ENCODE results near the gene CEL.
"Not testable (repeated sequence)": the region's sequence is repeated elsewhere in the genome, so short reads cannot be mapped to it uniquely, and the experiment has no call there.

The CEL gene

DNA sequence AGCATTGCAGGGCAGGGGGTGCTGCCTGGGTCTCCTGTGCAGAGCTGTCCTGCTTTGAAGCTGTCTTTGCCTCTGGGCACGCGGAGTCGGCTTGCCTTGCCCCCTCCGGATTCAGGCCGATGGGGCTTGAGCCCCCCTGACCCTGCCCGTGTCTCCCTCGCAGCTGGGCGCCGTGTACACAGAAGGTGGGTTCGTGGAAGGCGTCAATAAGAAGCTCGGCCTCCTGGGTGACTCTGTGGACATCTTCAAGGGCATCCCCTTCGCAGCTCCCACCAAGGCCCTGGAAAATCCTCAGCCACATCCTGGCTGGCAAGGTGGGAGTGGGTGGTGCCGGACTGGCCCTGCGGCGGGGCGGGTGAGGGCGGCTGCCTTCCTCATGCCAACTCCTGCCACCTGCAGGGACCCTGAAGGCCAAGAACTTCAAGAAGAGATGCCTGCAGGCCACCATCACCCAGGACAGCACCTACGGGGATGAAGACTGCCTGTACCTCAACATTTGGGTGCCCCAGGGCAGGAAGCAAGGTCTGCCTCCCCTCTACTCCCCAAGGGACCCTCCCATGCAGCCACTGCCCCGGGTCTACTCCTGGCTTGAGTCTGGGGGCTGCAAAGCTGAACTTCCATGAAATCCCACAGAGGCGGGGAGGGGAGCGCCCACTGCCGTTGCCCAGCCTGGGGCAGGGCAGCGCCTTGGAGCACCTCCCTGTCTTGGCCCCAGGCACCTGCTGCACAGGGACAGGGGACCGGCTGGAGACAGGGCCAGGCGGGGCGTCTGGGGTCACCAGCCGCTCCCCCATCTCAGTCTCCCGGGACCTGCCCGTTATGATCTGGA, 2.7 kb downstream of the CEL start:
- no peak for DNase-seq (ENCODE audit: low read depth in 2 of 2)

GRCh38 chr9:133065070-133065388, 3.2 kb downstream of the CEL start:
- no peak for DNase-seq (ENCODE audit: low read depth in 2 of 2)

DNA sequence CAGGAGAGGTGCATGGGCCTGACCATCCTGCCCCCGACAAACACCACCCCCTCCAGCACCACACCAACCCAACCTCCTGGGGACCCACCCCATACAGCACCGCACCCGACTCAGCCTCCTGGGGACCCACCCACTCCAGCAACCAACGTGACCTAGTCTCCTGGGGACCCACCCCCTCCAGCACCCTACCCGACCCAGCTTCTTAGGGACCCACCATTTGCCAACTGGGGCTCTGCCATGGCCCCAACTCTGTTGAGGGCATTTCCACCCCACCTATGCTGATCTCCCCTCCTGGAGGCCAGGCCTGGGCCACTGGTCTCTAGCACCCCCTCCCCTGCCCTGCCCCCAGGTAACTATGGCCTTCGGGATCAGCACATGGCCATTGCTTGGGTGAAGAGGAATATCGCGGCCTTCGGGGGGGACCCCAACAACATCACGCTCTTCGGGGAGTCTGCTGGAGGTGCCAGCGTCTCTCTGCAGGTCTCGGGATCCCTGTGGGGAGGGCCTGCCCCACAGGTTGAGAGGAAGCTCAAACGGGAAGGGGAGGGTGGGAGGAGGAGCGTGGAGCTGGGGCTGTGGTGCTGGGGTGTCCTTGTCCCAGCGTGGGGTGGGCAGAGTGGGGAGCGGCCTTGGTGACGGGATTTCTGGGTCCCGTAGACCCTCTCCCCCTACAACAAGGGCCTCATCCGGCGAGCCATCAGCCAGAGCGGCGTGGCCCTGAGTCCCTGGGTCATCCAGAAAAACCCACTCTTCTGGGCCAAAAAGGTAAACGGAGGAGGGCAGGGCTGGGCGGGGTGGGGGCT, 4.6 kb downstream of the CEL start:
- DNase-seq (ENCODE audit: low read depth in 2 of 2): no peak

GRCh38 chr9:133067006-133067405, 5.2 kb downstream of the CEL start:
- no peak for DNase-seq (ENCODE audit: low read depth in 2 of 2)

DNA sequence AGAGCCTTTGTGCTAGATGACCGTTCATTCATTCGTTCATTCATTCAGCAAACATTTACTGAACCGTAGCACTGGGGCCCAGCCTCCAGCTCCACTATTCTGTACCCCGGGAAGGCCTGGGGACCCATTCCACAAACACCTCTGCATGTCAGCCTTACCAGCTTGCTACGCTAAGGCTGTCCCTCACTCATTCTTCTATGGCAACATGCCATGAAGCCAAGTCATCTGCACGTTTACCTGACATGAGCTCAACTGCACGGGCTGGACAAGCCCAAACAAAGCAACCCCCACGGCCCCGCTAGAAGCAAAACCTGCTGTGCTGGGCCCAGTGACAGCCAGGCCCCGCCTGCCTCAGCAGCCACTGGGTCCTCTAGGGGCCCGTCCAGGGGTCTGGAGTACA, 6.0 kb downstream of the CEL start:
- DNase-seq (ENCODE audit: low read depth in 2 of 2): no peak

- not testable (repeated sequence) for DNase-seq (ENCODE audit: low read depth in 2 of 2)
Observed at GRCh38 chr9:133068431-133068830, 6.7 kb downstream of the CEL start.

GRCh38 chr9:133070500-133070961, 8.8 kb downstream of the CEL start:
- not testable (repeated sequence) for DNase-seq (ENCODE audit: low read depth in 2 of 2)

DNA sequence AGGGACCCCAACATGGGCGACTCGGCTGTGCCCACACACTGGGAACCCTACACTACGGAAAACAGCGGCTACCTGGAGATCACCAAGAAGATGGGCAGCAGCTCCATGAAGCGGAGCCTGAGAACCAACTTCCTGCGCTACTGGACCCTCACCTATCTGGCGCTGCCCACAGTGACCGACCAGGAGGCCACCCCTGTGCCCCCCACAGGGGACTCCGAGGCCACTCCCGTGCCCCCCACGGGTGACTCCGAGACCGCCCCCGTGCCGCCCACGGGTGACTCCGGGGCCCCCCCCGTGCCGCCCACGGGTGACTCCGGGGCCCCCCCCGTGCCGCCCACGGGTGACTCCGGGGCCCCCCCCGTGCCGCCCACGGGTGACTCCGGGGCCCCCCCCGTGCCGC, 9.2 kb downstream of the CEL start:
- DNase-seq (ENCODE audit: low read depth in 2 of 2): not testable (repeated sequence)

- no peak for DNase-seq (ENCODE audit: low read depth in 2 of 2)
Observed at GRCh38 chr9:133071484-133072150, 9.8 kb downstream of the CEL start.

GRCh38 chr9:133072210-133072609, 10.4 kb downstream of the CEL start:
- not testable (repeated sequence) for DNase-seq (ENCODE audit: low read depth in 2 of 2)

DNA sequence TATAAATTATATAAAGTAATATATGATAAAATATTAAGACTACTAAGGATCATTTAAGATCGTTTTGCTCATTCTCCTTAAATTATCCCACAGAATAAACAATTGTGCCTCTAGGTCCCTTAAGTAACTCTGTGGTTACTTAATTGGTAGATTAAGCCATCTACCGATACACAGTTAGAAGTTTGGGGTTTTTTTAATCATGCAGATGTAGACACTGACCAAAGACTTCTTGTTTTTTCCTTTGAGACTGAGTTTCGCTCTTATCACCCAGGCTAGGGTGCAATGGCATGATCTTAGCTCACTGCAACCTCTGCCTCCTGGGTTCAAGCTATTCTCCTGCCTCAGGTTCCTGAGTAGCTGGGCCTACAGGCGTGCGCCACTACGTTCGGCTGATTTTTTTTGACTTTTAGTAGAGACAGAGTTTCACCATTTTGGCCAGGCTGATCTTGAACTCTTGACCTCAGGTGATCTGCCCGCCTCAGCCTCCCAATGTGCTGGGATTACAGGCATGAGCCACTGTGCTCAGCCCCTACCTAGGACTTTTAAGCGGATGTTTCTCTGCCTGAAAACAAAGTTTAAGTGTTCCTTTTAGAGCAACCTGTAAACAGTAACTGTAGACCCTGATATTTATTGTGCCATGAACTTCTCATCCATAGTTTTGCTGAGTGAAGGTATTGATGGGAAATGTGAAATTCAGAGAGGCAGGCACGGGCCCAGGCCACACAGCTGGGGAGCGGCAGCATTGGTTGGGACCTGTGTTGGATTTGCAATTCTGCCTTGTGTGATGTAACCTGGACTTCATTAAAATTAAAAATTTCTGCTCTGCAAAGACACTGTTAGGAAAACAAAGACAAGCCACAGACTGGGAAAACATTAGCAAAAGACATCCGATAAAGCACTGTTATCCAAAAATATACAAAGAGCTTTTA, 11.6 kb downstream of the CEL start:
- DNase-seq (ENCODE audit: low read depth in 2 of 2): no peak

- no peak for DNase-seq (ENCODE audit: low read depth in 2 of 2)
Observed at GRCh38 chr9:133074111-133074651, 12.4 kb downstream of the CEL start.

GRCh38 chr9:133075925-133076630, 14.3 kb downstream of the CEL start:
- no peak for DNase-seq (ENCODE audit: low read depth in 2 of 2)

DNA sequence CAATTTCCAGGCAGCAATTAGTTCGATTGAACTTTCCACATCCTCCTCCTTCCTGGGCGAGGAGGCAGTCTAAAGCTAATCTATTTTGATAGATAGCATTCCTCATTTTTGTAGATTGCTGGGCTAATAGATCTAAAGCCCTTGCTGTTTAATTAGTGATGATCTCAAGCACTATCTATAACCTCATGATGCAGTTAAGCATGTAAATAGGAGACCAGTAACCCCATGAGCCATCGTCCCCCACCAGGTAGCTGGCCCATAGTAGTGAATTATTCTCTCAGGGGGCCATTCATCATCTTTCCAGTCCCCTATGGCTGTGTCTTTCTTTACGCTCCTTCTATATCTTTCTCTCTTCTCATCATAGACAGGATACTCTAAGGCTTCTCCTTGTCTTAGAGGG, 14.9 kb downstream of the CEL start:
- no peak for DNase-seq (ENCODE audit: low read depth in 2 of 2)

DNA sequence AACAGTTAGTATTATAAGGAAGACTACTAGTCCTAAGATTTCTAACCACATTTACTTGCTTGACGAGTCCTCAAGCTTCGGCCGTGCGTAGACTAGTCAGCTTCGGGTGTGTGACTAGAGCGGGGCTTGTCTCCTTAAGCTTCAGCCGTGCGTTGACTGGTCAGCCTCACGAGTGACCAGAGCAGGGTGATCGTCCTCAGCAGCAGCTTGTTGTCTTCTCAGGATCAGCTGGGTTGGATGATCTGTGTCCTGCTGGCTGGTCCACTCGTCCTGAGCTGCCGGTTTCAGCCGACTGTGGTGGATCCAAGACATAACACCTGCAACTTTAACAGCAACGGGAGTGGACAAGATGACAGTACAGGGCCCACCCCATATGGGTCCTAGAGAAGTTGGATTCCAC, 16.7 kb downstream of the CEL start:
- DNase-seq (ENCODE audit: low read depth in 2 of 2): no peak

DNA sequence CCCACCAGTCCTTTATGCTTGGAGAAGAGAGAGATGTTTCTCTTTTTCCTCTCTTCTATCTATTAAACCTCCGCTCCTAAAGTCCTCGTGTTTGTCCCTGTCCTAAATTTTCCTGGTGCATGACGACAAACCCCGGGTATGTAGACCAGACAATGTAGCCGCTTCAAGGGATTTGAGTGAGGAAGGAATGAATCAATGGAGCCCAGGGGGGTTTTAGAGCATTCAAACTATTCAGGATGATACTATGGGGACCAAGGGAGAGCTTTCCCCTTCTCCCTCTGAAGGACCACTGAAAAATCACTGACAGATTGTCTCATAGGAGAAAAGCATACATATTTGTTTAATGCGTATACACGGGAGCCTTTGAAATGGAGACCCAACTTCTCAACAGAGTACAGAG, 18.4 kb downstream of the CEL start:
- DNase-seq (ENCODE audit: low read depth in 2 of 2): no peak

DNA sequence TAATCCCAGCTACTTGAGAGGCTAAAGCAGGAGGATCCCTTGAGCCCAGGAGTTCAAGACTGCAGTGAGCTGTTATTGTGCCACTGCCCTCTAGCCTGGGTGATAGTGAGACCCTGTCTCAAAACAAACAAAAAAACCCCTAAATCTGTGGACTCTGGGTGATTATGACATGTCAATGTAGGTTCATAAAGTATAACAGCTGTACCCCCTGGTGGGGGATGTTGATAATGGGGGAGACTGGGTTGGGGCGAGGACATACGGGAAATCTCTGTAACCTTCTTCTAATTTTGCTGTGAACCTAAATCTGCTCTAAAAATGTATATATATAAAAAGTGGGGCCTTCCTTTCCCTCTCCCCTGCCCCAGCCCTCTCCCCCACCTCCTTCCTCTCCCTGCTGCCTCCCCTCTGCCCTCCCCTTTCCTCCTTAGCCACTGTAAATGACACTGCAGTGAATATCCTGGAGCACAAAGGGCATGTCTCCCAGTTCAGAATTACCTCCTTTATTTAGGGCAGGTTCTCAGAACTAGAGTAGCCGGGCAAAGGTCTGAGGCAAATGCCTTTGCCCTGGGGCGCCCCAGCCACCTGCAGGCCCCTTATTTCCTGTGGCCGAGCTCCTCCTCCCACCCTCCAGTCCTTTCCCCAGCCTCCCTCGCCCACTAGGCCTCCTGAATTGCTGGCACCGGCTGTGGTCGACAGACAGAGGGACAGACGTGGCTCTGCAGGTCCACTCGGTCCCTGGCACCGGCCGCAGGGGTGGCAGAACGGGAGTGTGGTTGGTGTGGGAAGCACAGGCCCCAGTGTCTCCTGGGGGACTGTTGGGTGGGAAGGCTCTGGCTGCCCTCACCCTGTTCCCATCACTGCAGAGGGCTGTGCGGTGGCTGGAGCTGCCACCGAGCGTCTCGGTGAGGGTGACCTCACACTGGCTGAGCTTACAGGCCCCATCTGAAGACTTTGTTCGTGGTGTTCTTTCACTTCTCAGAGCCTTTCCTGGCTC, 19.3 kb downstream of the CEL start:
- DNase-seq (ENCODE audit: low read depth in 2 of 2): not testable (repeated sequence)

DNA sequence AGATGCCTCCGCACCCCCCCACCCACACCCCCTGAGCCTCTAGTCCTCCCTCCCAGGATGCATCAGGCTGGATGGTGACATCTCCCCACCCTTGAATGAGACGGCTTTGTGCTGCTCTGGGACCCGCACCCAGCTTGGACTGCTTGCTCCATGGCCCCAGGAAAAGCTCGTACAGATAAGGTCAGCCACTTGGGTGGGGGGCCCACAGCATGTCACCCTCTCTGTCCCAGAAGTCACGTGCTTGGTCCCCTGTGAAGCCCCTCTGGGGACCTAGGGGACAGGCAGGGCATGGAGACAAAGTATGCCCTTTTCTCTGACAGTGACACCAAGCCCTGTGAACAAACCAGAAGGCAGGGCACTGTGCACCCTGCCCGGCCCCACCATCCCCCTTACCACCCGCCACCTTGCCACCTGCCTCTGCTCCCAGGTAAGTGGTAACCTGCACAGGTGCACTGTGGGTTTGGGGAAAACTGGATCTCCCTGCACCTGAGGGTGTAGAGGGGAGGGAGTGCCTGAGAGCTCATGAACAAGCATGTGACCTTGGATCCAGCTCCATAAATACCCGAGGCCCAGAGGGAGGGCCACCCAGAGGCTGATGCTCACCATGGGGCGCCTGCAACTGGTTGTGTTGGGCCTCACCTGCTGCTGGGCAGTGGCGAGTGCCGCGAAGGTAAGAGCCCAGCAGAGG, 20.3 kb downstream of the CEL start:
- not testable (repeated sequence) for DNase-seq (ENCODE audit: low read depth in 2 of 2)

DNA sequence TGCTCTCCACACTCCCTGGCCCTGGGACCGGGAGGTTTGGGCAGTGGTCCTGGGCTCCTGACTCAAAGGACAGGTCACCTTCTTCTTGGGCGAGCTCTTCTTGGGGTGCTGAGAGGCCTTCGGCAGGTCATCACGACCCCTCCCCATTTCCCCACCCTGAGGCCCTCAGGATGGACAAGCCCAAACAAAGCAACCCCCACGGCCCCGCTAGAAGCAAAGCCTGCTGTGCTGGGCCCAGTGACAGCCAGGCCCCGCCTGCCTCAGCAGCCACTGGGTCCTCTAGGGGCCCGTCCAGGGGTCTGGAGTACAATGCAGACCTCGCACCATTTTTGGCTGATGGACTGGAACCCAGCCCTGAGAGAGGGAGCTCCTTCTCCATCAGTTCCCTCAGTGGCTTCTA, 21.9 kb downstream of the CEL start:
- not testable (repeated sequence) for DNase-seq (ENCODE audit: low read depth in 2 of 2)
